NCI-H1694 treated with DMSO at 0.1 percent for 48 hours (cell line): Measurements from ENCODE around the gene FAM83D.
A peak's percentile ranks its signal among the peaks of the same experiment; 100 is the strongest.
"Not testable (repeated sequence)": the region's sequence is repeated elsewhere in the genome, so short reads cannot be mapped to it uniquely, and the experiment has no call there.

Experiments used
- DNase-seq: peaks from one replicate; lab custom pipeline; 2025; lab: John Stamatoyannopoulos, UW

The FAM83D gene

DNA sequence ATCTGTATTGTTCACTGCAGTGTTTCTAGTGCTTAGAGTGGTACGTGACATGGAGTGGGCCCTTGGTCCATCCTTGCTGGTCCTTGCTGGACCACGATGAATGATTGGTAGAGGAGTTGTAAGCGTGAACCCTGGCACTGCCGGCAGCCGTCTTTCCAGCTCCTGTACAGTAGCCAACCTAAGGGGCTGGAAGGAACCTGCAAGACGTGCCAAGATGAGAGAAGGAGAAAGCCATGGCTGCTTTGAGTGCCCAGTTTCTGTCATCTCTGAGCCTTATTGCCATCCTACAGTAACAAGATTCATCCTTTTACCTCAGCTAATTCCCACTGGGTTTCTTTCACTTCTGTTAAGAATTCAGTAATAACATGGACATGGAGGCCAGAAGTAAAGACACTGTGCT is 41.9 kb downstream of the FAM83D start:
- DNase-seq: no peak

DNA sequence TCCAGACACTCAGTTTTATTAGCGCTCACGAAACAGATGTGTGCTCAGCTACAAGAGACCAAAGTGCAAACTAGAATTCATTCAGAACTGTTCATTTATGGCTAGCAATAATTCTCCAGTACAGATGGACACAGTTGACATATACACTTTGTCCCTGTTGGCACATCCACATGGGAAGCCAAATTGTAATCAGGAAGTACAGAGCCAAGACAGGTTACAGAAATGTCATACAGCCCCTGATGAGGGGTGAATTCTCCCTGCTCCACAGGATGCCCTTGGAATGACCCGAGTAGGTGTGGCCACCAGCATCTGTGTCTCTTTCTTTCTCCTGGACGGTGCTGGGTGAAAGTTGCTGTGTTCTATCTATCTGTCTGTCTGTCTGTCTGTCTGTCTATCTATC is 43.5 kb downstream of the FAM83D start:
- no peak for DNase-seq

DNA sequence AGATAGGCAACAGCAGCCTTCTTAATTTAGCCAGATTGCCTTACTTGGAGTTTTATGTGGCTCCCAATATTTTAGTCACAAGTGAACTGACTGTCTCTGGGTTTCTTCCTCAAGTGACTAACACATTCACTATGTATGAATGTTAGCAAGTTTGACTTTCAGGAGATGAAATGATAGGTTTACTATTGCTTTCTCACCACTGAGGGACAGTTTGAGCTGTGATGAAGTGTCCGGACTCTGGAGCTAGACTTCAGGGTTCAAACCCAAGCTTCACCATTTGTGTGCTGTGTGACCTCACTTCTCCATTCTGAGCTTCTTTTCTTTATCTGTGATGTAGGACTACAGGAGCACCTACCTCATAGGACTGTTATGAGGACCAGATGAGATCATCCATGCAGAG is 44.1 kb downstream of the FAM83D start:
- no peak for DNase-seq

DNA sequence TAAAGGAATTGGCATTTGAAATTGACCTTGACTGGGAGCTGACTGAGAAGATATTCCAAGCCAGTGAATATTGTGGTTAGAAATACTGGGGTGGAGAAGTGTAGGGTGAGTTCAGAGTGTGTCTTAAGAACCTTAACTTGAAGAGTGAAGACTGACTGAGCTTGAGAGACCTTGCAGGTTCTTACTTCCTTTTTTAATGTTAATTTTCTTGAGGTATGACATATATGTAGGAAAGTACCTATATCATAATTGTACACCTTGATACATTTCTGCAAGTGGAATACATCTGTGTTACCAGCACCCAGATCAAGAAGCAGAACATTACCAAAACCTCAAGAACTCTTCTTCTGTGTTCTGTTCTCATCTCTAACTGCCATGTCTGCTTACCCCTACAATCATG is 46.9 kb downstream of the FAM83D start:
- DNase-seq: no peak

DNA sequence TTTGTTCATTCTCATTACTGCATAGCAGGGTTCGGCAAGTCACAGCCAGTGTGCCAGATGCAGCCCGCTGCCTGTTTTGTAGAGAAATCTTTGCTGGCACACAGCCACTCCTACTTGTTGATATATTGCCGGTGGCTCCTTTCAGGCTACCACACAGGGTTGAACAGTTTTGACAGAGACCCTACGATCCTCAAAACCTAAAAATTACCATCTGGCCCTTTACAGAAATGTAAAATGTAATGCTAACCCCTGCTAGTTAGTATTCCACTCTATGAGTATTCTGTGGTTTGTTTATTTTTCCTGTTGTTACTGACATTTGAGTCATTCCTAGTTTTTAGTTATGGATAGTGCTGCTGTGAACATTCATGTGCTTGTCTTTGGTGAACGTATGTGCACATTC is 47.4 kb downstream of the FAM83D start:
- peak; percentile 8 for DNase-seq

GRCh38 chr20:38975539-38976120 is 49.4 kb downstream of the FAM83D start:
- no peak for DNase-seq

DNA sequence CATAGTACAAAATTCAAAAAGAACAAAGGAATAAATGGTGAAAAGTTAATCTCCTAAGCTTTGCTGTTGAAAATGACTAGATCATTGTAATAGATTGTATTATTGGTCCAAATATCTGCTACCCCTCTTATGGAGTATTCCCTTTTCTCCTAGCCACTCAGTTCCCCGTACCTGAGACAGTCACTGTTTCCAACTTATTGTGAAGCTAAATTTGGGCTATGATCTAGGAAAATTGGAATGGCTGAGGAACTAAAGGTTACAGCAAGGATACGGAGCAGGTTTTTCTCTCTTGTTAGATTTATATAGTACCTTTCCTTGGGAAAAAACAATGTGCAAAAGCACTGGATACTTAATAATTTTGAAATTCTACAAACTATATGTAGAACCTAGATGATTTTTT is 53.2 kb downstream of the FAM83D start:
- no peak for DNase-seq

DNA sequence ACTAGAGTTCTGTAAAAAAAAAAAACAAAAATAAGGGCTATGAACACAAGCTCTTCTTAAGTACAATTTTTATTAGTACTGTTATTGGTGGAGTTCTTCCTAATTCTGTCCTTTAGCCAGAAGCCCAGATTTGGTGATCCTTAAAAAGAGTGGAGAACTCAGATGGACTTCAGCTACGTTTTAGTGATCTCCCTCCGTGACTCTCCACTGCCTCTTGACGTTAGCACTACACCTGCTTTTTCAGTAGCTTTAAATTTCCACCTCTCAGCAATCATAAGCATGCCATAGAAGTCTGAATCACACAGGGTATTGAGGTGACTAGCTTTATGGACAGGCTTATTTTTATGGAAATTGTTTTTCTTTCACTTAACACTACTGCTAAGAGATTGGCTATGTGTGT is 53.6 kb downstream of the FAM83D start:
- DNase-seq: no peak

- DNase-seq: no peak
Measured at GRCh38 chr20:38982291-38982690, 56.1 kb downstream of the FAM83D start.

DNA sequence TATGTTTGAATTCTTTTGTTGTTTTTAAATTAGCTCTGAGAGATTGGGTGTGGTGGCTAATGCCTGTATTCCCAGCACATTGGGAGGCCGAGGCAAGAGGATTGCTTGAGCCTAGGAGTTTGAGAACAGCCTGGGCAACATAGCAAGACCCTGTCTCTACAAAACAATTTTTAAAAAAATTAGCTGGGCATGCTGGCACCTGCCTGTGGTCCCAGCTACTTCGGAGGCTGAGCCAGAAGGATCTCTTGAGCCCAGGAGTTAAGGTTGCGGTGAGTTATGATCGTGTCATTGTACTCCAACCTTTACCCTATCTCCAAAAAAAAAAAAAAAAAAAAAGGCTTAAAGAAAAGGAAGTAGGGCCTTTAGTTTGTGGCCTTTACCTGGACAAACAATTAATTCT is 58.8 kb downstream of the FAM83D start:
- no peak for DNase-seq

DNA sequence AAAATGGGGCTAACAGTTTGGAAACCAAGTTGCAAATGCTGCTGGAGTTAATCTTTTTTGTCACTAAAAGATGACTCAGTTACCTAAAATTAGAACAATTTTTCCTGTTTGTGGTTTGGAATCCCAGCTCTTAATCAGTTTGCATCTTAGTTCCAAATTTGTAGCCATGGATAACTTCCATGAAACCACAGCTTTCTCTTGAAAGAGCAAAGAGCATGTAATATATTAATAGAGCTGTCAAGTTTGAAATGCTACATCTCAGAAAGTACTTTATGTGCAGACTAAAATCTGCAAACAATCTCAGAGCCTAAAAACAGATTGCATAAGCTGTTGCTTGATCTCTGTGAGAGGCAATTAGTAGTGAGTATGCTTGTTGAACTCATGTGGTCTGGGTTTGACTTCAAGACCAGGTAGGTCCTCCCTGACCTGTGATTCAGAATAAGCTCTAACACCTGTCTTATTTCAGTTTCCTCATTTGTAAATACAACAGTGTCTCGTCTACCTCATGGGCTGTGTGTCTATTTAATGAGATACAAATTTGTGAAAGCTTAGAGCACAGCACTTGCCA is 59.5 kb downstream of the FAM83D start:
- no peak for DNase-seq

DNA sequence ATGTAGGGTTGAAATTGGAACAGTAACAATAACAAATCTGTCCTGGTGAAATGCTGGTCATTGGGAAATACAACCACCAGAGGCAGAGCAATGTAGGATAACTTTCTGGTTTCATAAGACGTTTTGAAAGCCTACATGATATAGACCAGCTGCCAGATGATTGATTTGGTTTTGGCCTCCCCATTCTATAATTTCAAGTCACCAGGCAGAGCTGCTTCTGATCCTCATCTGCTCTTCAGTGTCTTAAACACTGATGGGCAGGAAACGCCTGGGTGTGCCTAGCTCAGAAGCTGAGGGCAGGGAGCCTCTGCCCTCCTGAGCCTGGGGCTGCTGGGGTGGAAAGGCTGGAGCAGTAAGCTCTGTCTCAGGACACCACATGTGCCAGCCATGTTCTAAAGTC is 60.4 kb downstream of the FAM83D start:
- no peak for DNase-seq

GRCh38 chr20:38987777-38988176 is 61.6 kb downstream of the FAM83D start:
- DNase-seq: no peak

DNA sequence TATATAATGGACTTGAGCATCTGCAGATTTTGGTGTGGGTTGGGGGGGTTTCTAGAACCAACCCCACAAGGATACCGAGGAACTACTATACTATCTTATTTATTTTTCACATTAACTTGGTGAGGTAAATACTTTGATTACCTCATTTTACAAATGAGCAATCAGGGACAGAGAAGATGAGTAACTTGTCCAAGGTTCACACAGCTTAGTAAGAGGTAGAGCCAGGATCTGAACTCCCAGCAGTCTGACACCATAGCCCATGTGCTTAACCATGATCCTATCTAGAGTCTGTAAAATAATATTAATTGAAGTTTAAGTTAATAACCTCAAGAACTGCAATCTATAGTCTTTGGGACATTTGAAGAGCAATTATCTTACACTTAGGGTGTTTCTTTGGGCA is 64.5 kb downstream of the FAM83D start:
- no peak for DNase-seq

DNA sequence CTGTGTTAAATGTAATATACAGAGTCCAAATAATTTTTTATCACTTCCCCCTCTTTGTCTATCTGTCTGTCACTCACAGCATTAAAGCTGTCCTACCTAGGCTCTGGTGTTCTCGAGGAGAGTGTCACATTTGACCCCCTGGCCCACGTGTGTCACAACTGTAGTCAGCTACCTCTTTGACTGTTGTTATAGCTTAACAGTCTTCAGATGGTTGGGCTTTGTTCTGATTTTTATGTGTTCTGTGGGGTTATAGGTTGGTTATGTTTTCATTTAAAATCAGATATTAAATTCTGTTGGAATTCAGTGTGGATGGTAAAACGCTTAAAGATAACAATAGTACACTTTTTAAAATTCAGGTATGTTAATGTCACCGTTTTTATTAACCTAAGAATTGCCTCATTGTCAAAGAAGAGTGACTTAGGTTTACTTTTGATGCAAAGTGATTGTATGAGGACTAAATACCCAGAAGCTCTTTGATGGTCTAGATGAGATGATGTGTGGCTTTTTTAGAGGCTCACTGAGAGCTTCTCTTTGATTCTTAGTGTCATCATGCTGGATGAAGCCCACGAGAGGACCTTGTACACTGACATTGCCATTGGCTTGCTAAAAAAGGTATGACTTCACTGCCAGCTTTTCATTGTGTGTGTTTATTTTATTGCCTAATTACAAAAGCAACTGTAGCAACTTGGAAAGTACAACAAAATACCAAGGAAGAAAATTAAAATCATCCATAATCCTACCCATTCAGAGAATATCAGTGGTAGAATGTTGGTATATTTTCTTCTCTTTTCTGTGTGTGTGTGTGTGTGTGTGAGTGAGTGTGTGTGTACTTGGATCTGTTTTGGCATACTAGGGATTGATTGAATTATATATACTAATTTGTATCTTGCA is 65.8 kb downstream of the FAM83D start:
- DNase-seq: no peak

DNA sequence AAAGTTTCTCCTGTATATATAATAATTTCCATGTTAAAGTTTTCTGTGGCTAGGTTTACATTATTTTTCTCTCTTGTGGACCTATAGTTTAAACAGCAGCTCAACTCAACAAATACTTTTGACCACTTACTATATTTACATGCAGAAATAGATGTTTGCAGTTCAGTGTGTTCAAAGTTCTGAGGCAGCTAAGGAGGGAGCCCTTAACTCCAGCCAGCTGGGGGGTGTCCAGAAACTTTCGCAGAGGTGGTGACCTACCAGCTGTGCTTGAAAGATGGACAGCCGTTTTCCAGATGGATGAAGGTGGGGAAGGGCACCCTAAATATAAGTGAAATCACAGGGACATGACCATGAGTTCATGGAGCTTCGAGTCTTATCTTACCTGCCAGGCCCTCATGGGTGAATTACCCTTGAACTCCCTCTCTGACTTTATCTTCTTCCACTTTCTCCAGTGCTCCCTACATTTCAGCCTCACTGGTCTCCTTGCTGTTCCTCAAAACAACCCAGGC is 69.4 kb downstream of the FAM83D start:
- no peak for DNase-seq

GRCh38 chr20:38996866-38997265 is 70.6 kb downstream of the FAM83D start:
- not testable (repeated sequence) for DNase-seq

DNA sequence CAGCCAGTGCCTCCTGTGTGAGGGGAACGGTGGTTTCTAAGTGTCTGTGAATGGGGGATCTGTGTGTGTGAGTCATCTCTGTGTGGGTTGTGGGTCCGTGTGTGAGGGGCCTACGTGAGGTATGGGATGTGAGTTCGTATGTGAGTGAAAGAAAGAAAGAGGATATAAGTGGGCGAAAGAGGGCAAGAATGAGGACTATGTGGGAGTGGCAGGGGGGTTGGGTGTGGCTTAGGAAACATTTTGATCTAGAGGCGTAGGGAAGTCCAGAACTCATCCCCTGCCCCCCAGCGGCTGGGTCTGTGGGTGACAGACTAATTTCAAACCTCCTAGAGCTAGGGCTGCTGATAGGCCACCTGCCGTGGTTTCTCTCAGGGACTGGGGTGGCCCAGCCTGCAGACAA is 71.4 kb downstream of the FAM83D start:
- DNase-seq: no peak

DNA sequence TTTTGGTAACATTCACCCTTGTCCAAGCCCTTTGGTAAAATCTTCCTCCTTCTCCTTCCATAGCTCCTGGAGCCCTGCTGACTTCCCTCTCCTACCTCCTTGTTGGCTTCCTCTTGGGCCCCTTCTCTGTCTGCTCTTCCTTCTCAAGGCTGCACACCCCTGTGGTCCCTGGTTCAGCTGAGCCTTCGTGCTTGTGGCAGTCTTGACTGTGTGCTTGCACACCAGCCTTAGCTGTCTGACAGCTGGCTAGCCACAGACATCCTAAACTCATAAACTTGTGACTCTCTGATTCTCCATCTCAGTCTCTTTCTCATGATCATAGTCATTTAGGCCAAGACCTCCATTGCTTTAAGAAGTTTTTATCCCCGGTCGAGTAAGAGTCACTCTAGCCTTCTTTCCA is 73.0 kb downstream of the FAM83D start:
- DNase-seq: no peak

DNA sequence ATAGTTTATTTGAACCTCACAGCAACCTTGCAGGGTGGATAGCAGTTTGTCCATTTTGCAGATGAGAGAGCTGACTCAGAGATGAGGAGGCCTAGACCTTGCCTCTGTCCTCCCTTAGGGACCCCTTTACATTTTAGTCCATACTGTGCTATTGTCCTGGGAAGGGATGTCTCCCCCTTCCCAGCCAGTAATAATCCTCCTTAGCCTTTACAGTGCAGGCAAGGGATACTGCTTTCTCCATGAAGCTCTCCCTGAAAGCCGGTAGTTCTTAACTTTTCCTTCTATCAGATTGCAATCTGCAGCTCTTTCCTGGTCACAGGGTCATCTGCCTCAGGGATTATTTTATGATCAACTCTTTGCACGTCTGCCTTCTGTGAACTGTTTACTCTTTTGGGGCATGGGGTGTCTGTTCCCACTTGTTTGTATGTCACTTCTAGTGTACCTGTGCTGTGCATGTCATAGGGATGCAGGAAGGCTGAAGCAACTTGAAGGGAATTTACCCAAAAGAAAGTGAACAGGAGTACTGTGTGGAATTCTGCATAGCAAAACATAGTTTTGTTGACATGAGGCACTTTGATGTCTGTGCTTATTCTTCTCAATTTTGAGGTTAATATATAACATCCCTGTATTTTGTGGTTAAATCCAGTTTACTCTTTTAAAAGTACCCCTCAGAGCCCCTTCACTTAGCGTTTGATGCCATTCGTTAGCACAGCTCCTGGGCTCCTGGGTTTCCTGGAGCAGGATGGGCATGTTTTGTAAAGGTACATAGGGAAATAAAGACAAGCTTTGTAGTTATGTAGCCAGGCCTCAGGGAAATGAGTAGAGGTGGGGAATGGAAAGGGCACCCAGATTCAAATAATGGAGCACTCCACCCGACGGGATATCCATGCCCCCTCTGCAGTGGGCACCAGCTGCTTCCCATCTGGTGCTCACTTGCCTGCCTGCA is 74.0 kb downstream of the FAM83D start:
- no peak for DNase-seq
